H1 (cell line): ENCODE results near the gene RAN. TPM values are rescaled to one million over a fixed set of nuclear protein-coding genes. Genes with fewer than 3 reads are reported as not detected.

Experiments used
- CTCF ChIA-PET: fragments of 300-600 bp; sonication (Branson Sonifier 250); formaldehyde crosslinking; loops from one replicate; lab custom pipeline; 2021; ENCODE audit not compliant: partially characterized antibody; lab: Charles Lee
- POLR2A ChIA-PET: fragments of 300-600 bp; sonication (Branson Sonifier 250); formaldehyde crosslinking; loops from one replicate; lab custom pipeline; 2021; ENCODE audit warnings: inconsistent platforms; ENCODE audit not compliant: partially characterized antibody; lab: Charles Lee
- DNase-seq, 2 experiments: peaks; one replicate each; pipeline versions ENCODE4 v3.0.0 to v3.0.0-alpha.2; 2010 to 2022; ENCODE audit warnings: low spot score in 2 of 2, low read depth in 1 of 2, mixed read lengths in 1 of 2
- FAIRE-seq: peaks from 2 replicates; lab custom pipeline; 2011; peaks lifted over from hg19 to GRCh38; lab: Jason Lieb, UNC
- H2AFZ ChIP-seq: 2 replicates; pipeline ENCODE4 v1.8.1; 2012; ENCODE audit warnings: low read length, inconsistent platforms
- H2AK5ac ChIP-seq: 2 replicates; pipeline ENCODE4 v1.6.1; 2013; ENCODE audit warnings: low read depth, low read length
- H2BK120ac ChIP-seq: replicated peaks from 2 replicates; pipeline ENCODE3; 2013; ENCODE audit warnings: low read depth, low read length, inconsistent platforms
- H2BK12ac ChIP-seq: 2 replicates; pipeline ENCODE4 v1.6.1; 2013; ENCODE audit warnings: low read depth, low read length
- H2BK15ac ChIP-seq: 2 replicates; pipeline ENCODE4 v1.6.1; 2013; ENCODE audit warnings: low read length
- H2BK20ac ChIP-seq: 2 replicates; pipeline ENCODE4 v1.6.1; 2013; ENCODE audit warnings: low read length
- H2BK5ac ChIP-seq: 2 replicates; pipeline ENCODE4 v1.6.1; 2013; ENCODE audit warnings: low read depth, low read length
- H3K14ac ChIP-seq: 2 replicates; pipeline ENCODE4 v1.6.1; 2013; ENCODE audit warnings: inconsistent platforms; ENCODE audit not compliant: insufficient read length
- H3K18ac ChIP-seq: 2 replicates; pipeline ENCODE4 v1.6.1; 2013; ENCODE audit warnings: low read length; ENCODE audit errors: extremely low read depth
- H3K23ac ChIP-seq: 2 replicates; pipeline ENCODE4 v1.6.1; 2013; ENCODE audit warnings: inconsistent platforms; ENCODE audit not compliant: insufficient read length
- H3K23me2 ChIP-seq: 2 replicates; pipeline ENCODE4 v1.6.1; 2013; ENCODE audit warnings: low read depth, low read length
- H3K27ac ChIP-seq: 2 replicates; pipeline ENCODE4 v1.6.1; 2011; ENCODE audit warnings: low read depth, low read length, inconsistent platforms
- H3K27me3 ChIP-seq, 4 experiments: replicated peaks in 1 of 4; 1 replicate in 1 of 4; 2 replicates in 3 of 4; pipeline versions ENCODE4 v1.6.1 to v1.8.1; 2011 to 2013; ENCODE audit warnings: low read length in 3 of 4, mild to moderate bottlenecking in 3 of 4, inconsistent platforms in 2 of 4, mixed read lengths in 2 of 4, moderate library complexity in 1 of 4; ENCODE audit not compliant: control insufficient read depth in 3 of 4, insufficient read depth in 3 of 4; ENCODE audit errors: extremely low read depth in 1 of 4
- H3K36me3 ChIP-seq, 4 experiments: 2 replicates each; pipeline versions ENCODE4 v1.6.1 to v1.8.1; 2011 to 2013; ENCODE audit warnings: mild to moderate bottlenecking in 4 of 4, low read length in 3 of 4, moderate library complexity in 2 of 4, control low read depth in 1 of 4, inconsistent platforms in 1 of 4; ENCODE audit not compliant: insufficient read depth in 4 of 4, control insufficient read depth in 2 of 4
- H3K4ac ChIP-seq: replicated peaks from 2 replicates; pipeline ENCODE3; 2013; ENCODE audit warnings: low read length, low read depth, mixed read lengths, inconsistent platforms; ENCODE audit not compliant: insufficient read length
- H3K4me1 ChIP-seq, 4 experiments: replicated peaks in 1 of 4; 1 replicate in 1 of 4; 2 replicates in 3 of 4; pipeline versions ENCODE4 v1.6.1 to v1.8.1; 2011 to 2013; ENCODE audit warnings: low read length in 3 of 4, inconsistent platforms in 2 of 4, mixed read lengths in 1 of 4; ENCODE audit not compliant: insufficient read depth in 4 of 4, control insufficient read depth in 3 of 4
- H3K4me2 ChIP-seq, 2 experiments: 2 replicates each; pipeline versions ENCODE4 v1.6.1 to v1.8.1; 2011 to 2013; ENCODE audit warnings: low read depth in 2 of 2, low read length in 2 of 2, control low read depth in 1 of 2, inconsistent platforms in 1 of 2, mild to moderate bottlenecking in 1 of 2; ENCODE audit not compliant: insufficient read depth in 1 of 2
- H3K4me3 ChIP-seq, 4 experiments: fragments of 200-600, 300-600 bp in 1 of 4; sonication (generic), shearing (Covaris generic), sonication (Bioruptor Twin) in 1 of 4; 2 replicates each; pipeline versions ENCODE4 v1.5.1 to v1.8.1; 2011 to 2016; ENCODE audit warnings: low read length in 4 of 4, low read depth in 3 of 4, control low read depth in 2 of 4, inconsistent platforms in 2 of 4, mild to moderate bottlenecking in 2 of 4, mixed read lengths in 1 of 4, moderate library complexity in 1 of 4; ENCODE audit not compliant: insufficient read depth in 2 of 4; ENCODE audit errors: extremely low read depth in 1 of 4
- H3K56ac ChIP-seq: replicated peaks from 2 replicates; pipeline ENCODE3; 2013; ENCODE audit warnings: low read depth, mild to moderate bottlenecking, mixed read lengths, low read length, inconsistent platforms; ENCODE audit not compliant: insufficient read length
- H3K79me1 ChIP-seq: 2 replicates; pipeline ENCODE4 v1.6.1; 2013; ENCODE audit warnings: low read depth, low read length, control low read depth
- H3K79me2 ChIP-seq, 2 experiments: 2 replicates each; pipeline versions ENCODE4 v1.6.1 to v1.8.1; 2012 to 2013; ENCODE audit warnings: low read length in 2 of 2, mild to moderate bottlenecking in 2 of 2, inconsistent platforms in 1 of 2; ENCODE audit not compliant: insufficient read depth in 2 of 2, control insufficient read depth in 1 of 2
- H3K9ac ChIP-seq, 4 experiments: replicated peaks in 1 of 4; 1 replicate in 1 of 4; 2 replicates in 3 of 4; pipeline versions ENCODE4 v1.6.1 to v1.8.1; 2011 to 2013; ENCODE audit warnings: low read depth in 3 of 4, low read length in 3 of 4, control low read depth in 2 of 4, mild to moderate bottlenecking in 2 of 4, moderate library complexity in 2 of 4, inconsistent platforms in 1 of 4; ENCODE audit errors: extremely low read depth in 1 of 4
- H3K9me3 ChIP-seq, 2 experiments: 2 replicates each; pipeline versions ENCODE4 v1.6.1 to v1.8.1; 2012 to 2013; ENCODE audit warnings: mild to moderate bottlenecking in 2 of 2, moderate library complexity in 2 of 2, control low read depth in 1 of 2, inconsistent platforms in 1 of 2, low read depth in 1 of 2, low read length in 1 of 2, mixed read lengths in 1 of 2; ENCODE audit not compliant: insufficient read depth in 2 of 2
- H4K20me1 ChIP-seq, 2 experiments: replicated peaks in 1 of 2; 2 replicates each; pipeline versions ENCODE3 to v1.8.1; 2011 to 2013; ENCODE audit warnings: inconsistent platforms in 2 of 2, low read length in 2 of 2, mild to moderate bottlenecking in 1 of 2; ENCODE audit not compliant: insufficient read depth in 2 of 2, control insufficient read depth in 1 of 2
- H4K5ac ChIP-seq: 2 replicates; pipeline ENCODE4 v1.6.1; 2013; ENCODE audit warnings: low read length, low read depth, mixed read lengths, inconsistent platforms; ENCODE audit not compliant: insufficient read length
- H4K8ac ChIP-seq: 2 replicates; pipeline ENCODE4 v1.8.0; 2013; ENCODE audit warnings: mild to moderate bottlenecking, moderate library complexity, low read length, inconsistent platforms; ENCODE audit not compliant: insufficient read depth; ENCODE audit errors: extremely low read depth
- H4K91ac ChIP-seq: replicated peaks from 2 replicates; pipeline ENCODE3; 2013; ENCODE audit warnings: low read length, mixed read lengths, inconsistent platforms; ENCODE audit not compliant: insufficient read length
- BRCA1 ChIP-seq: IDR thresholded peaks from 2 replicates; pipeline ENCODE4 v1.6.1; 2012; ENCODE audit warnings: low read depth, low read length, improper control_type of control experiment
- CBX5 ChIP-seq: fragments of 300-800, 300-1000 bp; sonication (generic); IDR thresholded peaks from 2 replicates; pipeline ENCODE4 v1.7.1; 2016; ENCODE audit warnings: antibody characterized with exemption, low read length, low read depth
- HDAC2 ChIP-seq, 2 experiments: fragments of 300-600 bp in 1 of 2; sonication (generic) in 1 of 2; IDR thresholded peaks; 2 replicates each; pipeline ENCODE4 v1.6.1; 2011 to 2012; ENCODE audit warnings: low read depth in 2 of 2, low read length in 2 of 2, mild to moderate bottlenecking in 2 of 2, moderate library complexity in 2 of 2, borderline replicate concordance in 1 of 2, inconsistent platforms in 1 of 2
- RBBP5 ChIP-seq: IDR thresholded peaks from 2 replicates; pipeline ENCODE4 v1.7.1; 2012; ENCODE audit warnings: low read depth, mild to moderate bottlenecking, inconsistent platforms, low read length, moderate library complexity, borderline replicate concordance
- SIRT6 ChIP-seq: IDR thresholded peaks from one replicate; pipeline ENCODE4 v1.7.1; 2012; ENCODE audit warnings: low read length, inconsistent platforms
- ZNF274 ChIP-seq: IDR thresholded peaks from 2 replicates; pipeline ENCODE4 v1.7.0; 2012; ENCODE audit warnings: low read length, borderline replicate concordance; ENCODE audit errors: extremely low read depth
- WGBS, 2 experiments: shearing (Covaris generic) in 1 of 2; methylation state at CpG; one replicate each; pipeline versions ENCODE4 v1.1.6 to v1.1.7; 2013 to 2015; ENCODE audit warnings: low lambda C conversion rate in 2 of 2, mixed read lengths in 2 of 2, inconsistent platforms in 1 of 2, low coverage in 1 of 2, missing lambda C conversion rate in 1 of 2; ENCODE audit not compliant: insufficient replicate concordance in 2 of 2, insufficient coverage in 1 of 2, insufficient read length in 1 of 2; ENCODE audit errors: extremely low coverage in 1 of 2, missing lambda C conversion rate in 1 of 2; 5-methylcytosine and 5-hydroxymethylcytosine counted together
- polyA plus RNA-seq, 7 experiments: library from polyadenylated mRNA; depleted of rRNA in 3 of 7; stranded (reverse) in 5 of 7; unstranded in 2 of 7; fragments of >200 nt in 5 of 7; fragments of 200-250 nt in 2 of 7; gene quantifications; 1 replicate in 5 of 7; 2 replicates in 1 of 7; 4 replicates in 1 of 7; pipeline versions ENCODE4 v1.2.1 to v1.2.3, GENCODE V29; 2011 to 2013; ENCODE audit warnings: missing spikeins in 2 of 7, mixed read lengths in 2 of 7
- total RNA-seq: library from RNA; stranded (reverse); fragmentation: NEBNext Ultra II Directional; extraction: Animal tissue kit (Norgen Biotek cat#: 25700); gene quantifications from 2 replicates; pipeline ENCODE4 v1.2.1, GENCODE V29; 2021

Gene RAN
- total and polyA plus RNA-seq, 2 of the 8 experiments (the other 6 are each of a cell fraction or from before 2014, with no cell fraction given), result 2,064 to 2,203 TPM

- CTCF ChIA-PET, result interaction anchor here (0.9 to 4.0 kb wide), 6 partner anchors 8 to 46 kb away, joined by 3 to 33 read pairs (median 8); no protein-coding TSS in a partner anchor
- H4K91ac ChIP-seq, result no peak overlapping the region
- H3K27ac ChIP-seq, result no peak overlapping the region
These were observed 12.7 kb upstream of the RAN start for GRCh38 chr12:130859161-130859560.

More at GRCh38 chr12:130859161-130859560, 12.7 kb upstream of the RAN start:
- no peak for DNase-seq
- Histone ChIP-seq H3K9ac (no peak overlapping the region), H4K20me1 (no peaks in the 10 kb centered on the region), H3K27me3 (no peaks in the 10 kb centered on the region), H4K8ac (no peak overlapping the region), H2AK5ac (no peak overlapping the region), H2BK20ac (no peak overlapping the region), H3K23me2 (no peaks in the 10 kb centered on the region), H3K36me3 (no peaks in the 10 kb centered on the region), H3K18ac (no peak overlapping the region), H3K79me2 (no peaks in the 10 kb centered on the region), H3K9me3 (no peaks in the 10 kb centered on the region; a peak in 1 of 4 replicates), H3K4me2 (no peak overlapping the region), H3K4me3 (no peak overlapping the region), H3K4ac (no peak overlapping the region), H2BK120ac (no peak overlapping the region), H3K23ac (no peak overlapping the region), H3K56ac (no peak overlapping the region), H3K4me1 (peaks cover 4 to 7% (median 4%) of the 10 kb centered on the region in 4 experiments; a peak in 5 of 7 replicates), H3K79me1 (no peaks in the 10 kb centered on the region), H2BK12ac (no peak overlapping the region), H2BK15ac (0 out of 2 replicates have a peak overlapping the region, but pooled peaks have one; percentile 81), H3K14ac (no peak overlapping the region), H2AFZ (no peak overlapping the region), H4K5ac (no peak overlapping the region), H2BK5ac (no peak overlapping the region)
- no peak for FAIRE-seq
- POLR2A ChIA-PET, result interaction anchor here (0.6 to 8.1 kb wide), 4 partner anchors 17 to 1970 kb away, joined by 3 to 86 read pairs (median 6); no protein-coding TSS in a partner anchor
- WGBS, 2 experiments, result 96% methylated on average over 6 of the region's 6 CpGs; no CpG with 5 or more reads in 1 of the 2 experiments
- no peak for TF ChIP-seq SIRT6
- no peak for TF ChIP-seq CBX5
- TF ChIP-seq BRCA1, result no peak
- no peak for TF ChIP-seq ZNF274
- no peak for TF ChIP-seq RBBP5
- TF ChIP-seq HDAC2 (IDR thresholded peaks at IDR 0.05; ENCODE audit: borderline replicate concordance in 1 of 2, low read depth in 2 of 2, low read length in 2 of 2), result no peak
